GM18858 (cell line): ENCODE results near the gene DOK3.
A peak's percentile ranks its signal among the peaks of the same experiment; 100 is the strongest.
"Not testable (repeated sequence)": the region's sequence is repeated elsewhere in the genome, so short reads cannot be mapped to it uniquely, and the experiment has no call there.

Source experiments
- ATAC-seq: cut with Tn5 transposase; IDR thresholded peaks from one replicate; pipeline ENCODE4 v1.9.1; 2021; ENCODE audit not compliant: unreplicated experiment

The DOK3 gene

GRCh38 chr5:177535125-177535524, 25.5 kb upstream of the DOK3 start:
- ATAC-seq = no peak

- ATAC-seq = not testable (repeated sequence)
Observed at GRCh38 chr5:177534433-177534832, 24.8 kb upstream of the DOK3 start.

DNA sequence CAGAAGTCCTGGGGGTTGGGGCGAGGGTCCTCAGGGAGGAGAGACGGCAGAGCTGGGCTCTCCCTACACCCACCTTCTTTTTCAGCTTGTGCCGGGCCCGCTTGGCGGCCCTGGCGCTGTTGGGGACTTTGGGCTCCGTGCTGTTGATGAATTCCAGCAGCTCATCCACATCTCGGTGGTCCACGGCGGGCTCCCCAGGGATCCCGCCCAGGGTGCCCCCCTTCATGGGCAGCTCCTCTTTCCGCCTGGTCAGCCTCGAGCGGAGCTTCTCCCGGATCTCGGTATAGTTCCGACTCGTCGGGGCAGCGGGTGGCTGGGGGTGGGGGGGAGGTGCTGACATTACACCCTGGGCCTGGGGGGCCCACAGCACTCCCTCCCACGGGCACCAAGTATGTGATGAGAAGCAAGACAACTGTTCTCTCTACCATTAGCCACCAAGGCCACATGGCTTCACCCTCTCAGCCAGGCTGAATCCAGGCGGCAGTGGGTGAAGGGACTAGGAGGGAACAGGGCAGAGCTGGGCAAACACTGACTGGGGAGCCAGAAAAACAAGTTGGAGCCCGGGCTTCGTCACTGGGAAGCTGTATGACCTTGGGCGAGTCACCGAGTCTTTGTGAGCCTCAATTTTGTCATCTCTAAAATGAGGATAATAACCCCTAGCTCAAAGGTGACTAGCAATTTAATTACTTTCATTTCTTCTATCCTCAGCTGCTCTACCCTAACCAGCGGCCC, 21.7 kb upstream of the DOK3 start:
- no peak for ATAC-seq

GRCh38 chr5:177530638-177531037, 21.0 kb upstream of the DOK3 start:
- no peak for ATAC-seq

- ATAC-seq = no peak
Observed at GRCh38 chr5:177529247-177530203, 19.9 kb upstream of the DOK3 start.

GRCh38 chr5:177528631-177529030, 19.0 kb upstream of the DOK3 start:
- ATAC-seq = no peak

DNA sequence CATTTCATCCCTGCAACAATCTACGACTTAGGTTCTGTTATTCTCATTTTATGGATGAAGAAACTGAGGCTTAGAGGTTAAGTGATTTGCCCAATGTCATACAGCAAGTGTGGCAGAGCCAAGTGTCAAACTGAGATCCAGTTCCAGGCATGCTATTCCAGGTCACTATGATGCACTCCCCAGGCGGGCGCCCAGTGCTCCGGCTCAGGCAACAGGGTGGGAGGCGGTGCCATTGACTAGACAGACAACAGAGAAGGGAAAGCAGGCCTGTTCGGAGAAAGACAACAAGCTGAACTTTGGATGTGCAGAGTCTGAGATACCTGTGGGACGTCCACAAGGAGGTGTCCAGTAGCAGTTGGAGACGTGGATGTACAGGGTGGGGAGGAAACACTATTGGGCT, 18.0 kb upstream of the DOK3 start:
- no peak for ATAC-seq

GRCh38 chr5:177526791-177527190, 17.2 kb upstream of the DOK3 start:
- no peak for ATAC-seq

- ATAC-seq = no peak
Observed at GRCh38 chr5:177526191-177526590, 16.6 kb upstream of the DOK3 start.

GRCh38 chr5:177524941-177525655, 15.5 kb upstream of the DOK3 start:
- no peak for ATAC-seq

DNA sequence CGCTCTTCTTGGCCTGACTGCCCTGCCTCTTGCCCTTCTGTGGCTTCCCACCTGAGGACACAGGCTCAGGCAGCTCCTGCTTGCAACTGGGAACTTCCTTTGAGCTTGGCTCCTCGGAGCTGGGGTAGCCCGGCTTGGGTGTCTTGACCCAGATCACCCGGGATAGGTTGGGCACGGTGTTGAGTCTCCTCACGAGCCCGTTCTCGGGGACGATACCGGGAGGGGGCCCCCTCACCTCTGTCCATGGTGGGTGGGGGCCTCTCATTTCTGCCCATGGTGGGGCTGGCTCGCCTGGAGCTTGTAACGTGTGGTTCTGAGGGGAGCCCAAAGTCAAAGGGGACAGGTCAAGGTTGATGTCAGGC, 14.9 kb upstream of the DOK3 start:
- no peak for ATAC-seq

GRCh38 chr5:177523711-177524538, 14.3 kb upstream of the DOK3 start:
- no peak for ATAC-seq

GRCh38 chr5:177520916-177521513, 11.4 kb upstream of the DOK3 start:
- no peak for ATAC-seq

DNA sequence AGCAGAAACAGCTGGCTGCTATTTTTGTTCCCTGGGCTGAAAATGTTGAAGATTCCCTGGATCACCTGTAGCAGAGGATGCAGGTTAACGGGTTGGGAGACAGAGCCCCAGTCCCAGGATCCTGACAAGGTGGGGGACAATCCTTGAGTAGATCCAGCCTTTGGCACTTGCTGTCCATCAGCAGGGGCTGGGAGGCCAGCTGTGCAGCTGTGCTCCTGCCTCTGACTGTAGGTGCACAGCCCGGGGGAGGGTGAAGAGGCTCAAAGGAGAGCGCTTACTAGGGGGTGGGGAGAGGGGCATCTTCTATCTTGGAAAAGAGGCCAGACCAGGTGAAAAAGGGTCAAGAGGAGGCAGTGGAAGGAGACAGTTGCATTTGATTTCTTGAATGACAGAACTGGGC, 10.6 kb upstream of the DOK3 start:
- ATAC-seq = no peak

GRCh38 chr5:177519463-177520235, 10.0 kb upstream of the DOK3 start:
- no peak for ATAC-seq

DNA sequence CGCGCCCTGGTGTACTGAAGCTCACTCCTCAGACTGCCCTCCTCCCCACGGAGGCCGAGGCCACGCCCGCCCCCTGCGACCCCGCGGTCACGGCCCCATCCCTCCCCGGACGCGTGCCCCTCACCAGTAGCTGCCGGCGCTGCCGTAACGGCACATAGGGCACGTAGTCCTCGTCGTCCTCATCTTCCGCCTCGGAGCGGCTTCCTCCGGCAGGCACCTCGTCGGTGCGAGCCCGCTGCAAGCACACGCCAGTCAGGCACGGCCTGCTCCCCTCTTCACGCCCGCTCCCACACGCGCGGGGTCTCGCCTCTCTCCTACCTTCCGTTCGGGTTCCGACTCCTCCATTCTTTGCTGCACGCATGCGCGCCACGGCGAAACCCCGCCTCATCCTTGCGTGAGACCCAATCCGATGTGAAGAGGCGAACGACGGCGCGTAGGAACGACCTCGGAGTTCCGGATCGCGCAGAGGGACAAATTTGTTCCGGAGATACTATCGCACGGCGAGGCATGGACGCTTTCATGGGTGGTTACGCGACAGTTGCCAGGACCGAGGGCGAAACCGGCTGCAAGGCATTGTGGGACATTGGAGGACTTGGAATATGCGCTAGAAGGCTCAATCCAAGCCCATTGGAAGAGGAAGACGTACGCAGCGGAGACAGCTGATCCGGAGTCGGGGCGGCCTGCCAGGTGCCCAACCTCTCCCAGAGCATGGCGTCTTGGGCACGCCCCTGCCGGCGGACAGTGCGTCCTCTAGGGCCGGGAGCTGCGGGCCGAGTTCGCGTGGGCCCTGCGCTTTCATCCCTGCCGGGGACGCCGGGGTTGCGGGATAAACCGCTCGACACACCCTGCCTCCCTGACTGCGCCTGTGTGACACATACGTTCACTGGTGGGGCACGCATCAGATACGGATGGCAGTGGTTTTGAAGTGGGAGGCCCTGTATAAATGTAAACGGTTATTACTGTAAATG, 7.3 kb upstream of the DOK3 start, which contains the start of gene DDX41:
Gene DDX41, minus strand, starts transcription at position 361 of the 968 bp plus-strand sequence. Its CDS starts 16 bp downstream, at position 345.
- peak; percentile 68 for ATAC-seq

DNA sequence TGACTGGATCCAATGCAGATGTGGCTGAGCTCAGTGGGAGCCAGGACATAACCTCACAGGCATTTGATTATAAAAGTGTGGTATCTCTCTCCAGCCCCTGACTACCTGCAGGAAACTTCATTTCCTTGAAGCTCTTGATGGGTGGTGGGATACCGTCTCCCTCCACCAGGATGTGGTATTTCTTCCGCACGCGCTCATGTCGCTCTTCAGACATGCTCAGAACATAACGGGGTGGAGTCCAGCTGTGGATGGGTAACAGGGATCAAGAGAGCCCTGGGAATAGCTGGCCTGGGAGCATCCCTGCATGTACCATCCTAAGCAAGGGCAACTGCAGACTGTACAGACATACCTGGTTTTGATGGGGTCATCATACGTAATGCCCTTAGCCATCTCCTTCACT, 6.0 kb upstream of the DOK3 start:
- no peak for ATAC-seq

- ATAC-seq = no peak
Observed at GRCh38 chr5:177514541-177514940, 4.9 kb upstream of the DOK3 start.
